CD4-positive, alpha-beta T cell treated with Interleukin-1 beta for 1 hour (primary cell): ENCODE measurements around the gene TYRO3.
A peak's percentile ranks its signal among the peaks of the same experiment; 100 is the strongest.

Experiments
- DNase-seq, 2 donors: peaks; one replicate each; pipeline ENCODE4 v3.0.0-alpha.2; 2020 to 2022

Gene TYRO3

GRCh38 chr15:41558400-41559238, at the start of gene TYRO3:
TYRO3 (plus strand) TSS chr15:41559212; CDS start chr15:41559258, 46 bp downstream.
- peak; percentile 60 to 66 for DNase-seq

- DNase-seq, result no peak
Observed at GRCh38 chr15:41510728-41511127, 48.3 kb upstream of the TYRO3 start.

GRCh38 chr15:41511331-41511898, 47.6 kb upstream of the TYRO3 start:
- no peak for DNase-seq

- no peak for DNase-seq
Observed at GRCh38 chr15:41511899-41512369, 47.1 kb upstream of the TYRO3 start.

GRCh38 chr15:41512512-41512939, 46.5 kb upstream of the TYRO3 start:
- no peak for DNase-seq

- DNase-seq, result peak in 1 of 2 donors; percentile 42
Observed at GRCh38 chr15:41512940-41513505, 46.0 kb upstream of the TYRO3 start.

- DNase-seq, result peak in 1 of 2 donors; percentile 27
Observed at GRCh38 chr15:41513506-41514227, 45.3 kb upstream of the TYRO3 start, which contains the start of gene LTK. LTK (minus strand) TSS chr15:41513827; CDS start chr15:41513709, 118 bp downstream.

- no peak for DNase-seq
Observed at GRCh38 chr15:41517895-41518449, 41.0 kb upstream of the TYRO3 start.

GRCh38 chr15:41520636-41521035, 38.4 kb upstream of the TYRO3 start:
- DNase-seq, result no peak

GRCh38 chr15:41521614-41522013, 37.4 kb upstream of the TYRO3 start:
- DNase-seq, result no peak

- DNase-seq, result no peak
Observed at GRCh38 chr15:41523097-41523496, 35.9 kb upstream of the TYRO3 start.

GRCh38 chr15:41530363-41530956, 28.6 kb upstream of the TYRO3 start:
- DNase-seq, result no peak

- no peak for DNase-seq
Observed at GRCh38 chr15:41535544-41535943, 23.5 kb upstream of the TYRO3 start.

- no peak for DNase-seq
Observed at GRCh38 chr15:41536866-41537265, 22.1 kb upstream of the TYRO3 start.

GRCh38 chr15:41543521-41543870, 15.5 kb upstream of the TYRO3 start:
- DNase-seq, result no peak

GRCh38 chr15:41544650-41545015, 14.4 kb upstream of the TYRO3 start:
- peak; percentile 23 to 41 for DNase-seq

- no peak for DNase-seq
Observed at GRCh38 chr15:41545218-41545617, 13.8 kb upstream of the TYRO3 start.

GRCh38 chr15:41546851-41547786, 11.9 kb upstream of the TYRO3 start:
- DNase-seq, result no peak

- no peak for DNase-seq
Observed at GRCh38 chr15:41550066-41550775, 8.8 kb upstream of the TYRO3 start.

GRCh38 chr15:41553731-41554130, 5.3 kb upstream of the TYRO3 start:
- no peak for DNase-seq

- no peak for DNase-seq
Observed at GRCh38 chr15:41554343-41554742, 4.7 kb upstream of the TYRO3 start.
